ENCODE data around the gene COG5. TPM values are rescaled to one million over a fixed set of nuclear protein-coding genes. Genes with fewer than 3 reads are reported as not detected.

Gene COG5
- total and polyA plus RNA-seq, 11 donors, result 9.4 to 61.6 (median 42.1) TPM

- DNase-seq, result no peak
- Histone ChIP-seq H3K36me3 (peaks cover 0 to 46% (median 27%) of the 10 kb centered on the region in 9 donors), H3K4me3 (no peak overlapping the region), H3K4me1 (peaks cover 0 to 4% (median 0%) of the 10 kb centered on the region in 12 donors), H3K9me3 (no peaks in the 10 kb centered on the region), H3K27ac (no peak overlapping the region), H3K27me3 (no peaks in the 10 kb centered on the region)
- WGBS, 4 donors, result 82 to 86% (median 83%) methylated on average over 4 of the region's 4 CpGs
- intact Hi-C loops (cut with DNase I), result loop anchor here in 2 of 10 donors (10.0 kb wide), 2 partner anchors 99 to 109 kb away; partner anchors contain the start of gene GPR22 (in 1 of the 2)
- no peak for TF ChIP-seq POLR2A (IDR thresholded peaks at IDR 0.05)
- no peak for TF ChIP-seq CTCF (IDR thresholded peaks at IDR 0.05)
- no peak for ATAC-seq
Measured at GRCh38 chr7:107573537-107573936, 9.8 kb upstream of the COG5 start.

GRCh38 chr7:107570298-107570697, 6.6 kb upstream of the COG5 start:
- no peak for ATAC-seq
- no peak for DNase-seq
- 93 to 98% (median 97%) methylated on average over 2 of the region's 2 CpGs for WGBS, 4 donors
- H3K27me3 ChIP-seq, result no peaks in the 10 kb centered on the region
- H3K9me3 ChIP-seq, result no peaks in the 10 kb centered on the region
- peaks cover 0 to 1% (median 0%) of the 10 kb centered on the region in 12 donors for H3K4me1 ChIP-seq
- H3K4me3 ChIP-seq, result no peak overlapping the region
- intact Hi-C loops (cut with DNase I), result loop anchor here in 2 of 10 donors (10.0 kb wide), 2 partner anchors 95 to 105 kb away; partner anchors contain the start of gene GPR22 (in 1 of the 2)
- H3K27ac ChIP-seq, result no peak overlapping the region
- no peak for TF ChIP-seq POLR2A (IDR thresholded peaks at IDR 0.05)
- H3K36me3 ChIP-seq, result peaks cover 0 to 48% (median 23%) of the 10 kb centered on the region in 9 donors

- H3K27me3 ChIP-seq, result no peaks in the 10 kb centered on the region
- intact Hi-C loops (cut with DNase I), result loop anchor here in 8 of 10 donors (5.0 to 10.0 kb wide), 9 partner anchors 80 to 360 kb away; partner anchors contain the start of genes CBLL1 (in 1 of the 8) and GPR22 (in 1 of the 8)
- H3K27ac ChIP-seq, result peak overlapping the region; percentile 88 to 99 (median 94)
- H3K4me3 ChIP-seq, result peak overlapping the region; percentile 70 to 97 (median 83)
- ATAC-seq (no peak), DNase-seq (no peak)
- peaks cover 0 to 8% (median 0%) of the 10 kb centered on the region in 9 donors for H3K36me3 ChIP-seq
- no peak for TF ChIP-seq POLR2A (IDR thresholded peaks at IDR 0.05)
- no peak for TF ChIP-seq CTCF (IDR thresholded peaks at IDR 0.05)
- WGBS, 4 donors, result 49 to 53% (median 50%) methylated on average over 9 of the region's 9 CpGs
- peaks cover 4 to 46% (median 33%) of the 10 kb centered on the region in 12 donors for H3K4me1 ChIP-seq
- no peaks in the 10 kb centered on the region for H3K9me3 ChIP-seq
Measured at GRCh38 chr7:107564553-107565298, 1.0 kb upstream of the COG5 start.

- peaks cover 0 to 5% (median 0%) of the 10 kb centered on the region in 9 donors for H3K36me3 ChIP-seq
- no peaks in the 10 kb centered on the region for H3K27me3 ChIP-seq
- TF ChIP-seq POLR2A (IDR thresholded peaks at IDR 0.05), result no peak
- 2 to 4% (median 3%) methylated on average over 18 to 21 of the region's 21 CpGs for WGBS, 4 donors
- peak overlapping the region; percentile 70 to 97 (median 83) for H3K4me3 ChIP-seq
- intact Hi-C loops (cut with DNase I), result loop anchor here in 8 of 10 donors (1.0 to 10.0 kb wide), 10 partner anchors 17 to 358 kb away; partner anchors contain the start of genes BCAP29 (in 1 of the 8), CBLL1 (in 1 of the 8) and GPR22 (in 1 of the 8)
- DNase-seq (no peak), ATAC-seq (peak; percentile 47 to 79 (median 74))
- H3K9me3 ChIP-seq, result no peaks in the 10 kb centered on the region
- H3K4me1 ChIP-seq, result peaks cover 6 to 55% (median 40%) of the 10 kb centered on the region in 12 donors
- H3K27ac ChIP-seq, result peak overlapping the region; percentile 88 to 99 (median 94)
Measured at GRCh38 chr7:107563081-107563774, 492 bp downstream of the COG5 start.

Measured in heart left ventricle (tissue), 16 donors.